Activated gamma-delta T cell treated with anti-CD3 and anti-CD28 coated beads, Interleukin-2, amount 50 U/mL, for 16 hours (primary cell): ENCODE measurements around the gene CYP4A22.
"Not testable (repeated sequence)": the region's sequence is repeated elsewhere in the genome, so short reads cannot be mapped to it uniquely, and the experiment has no call there.

Experiments
- DNase-seq: peaks from one replicate; pipeline ENCODE4 v3.0.0-alpha.2; 2020; ENCODE audit warnings: low read depth

CYP4A22 gene

GRCh38 chr1:47156457-47156856 lies 19.2 kb downstream of the CYP4A22 start:
- not testable (repeated sequence) for DNase-seq

GRCh38 chr1:47157957-47158356 lies 20.7 kb downstream of the CYP4A22 start:
- DNase-seq: not testable (repeated sequence)

DNA sequence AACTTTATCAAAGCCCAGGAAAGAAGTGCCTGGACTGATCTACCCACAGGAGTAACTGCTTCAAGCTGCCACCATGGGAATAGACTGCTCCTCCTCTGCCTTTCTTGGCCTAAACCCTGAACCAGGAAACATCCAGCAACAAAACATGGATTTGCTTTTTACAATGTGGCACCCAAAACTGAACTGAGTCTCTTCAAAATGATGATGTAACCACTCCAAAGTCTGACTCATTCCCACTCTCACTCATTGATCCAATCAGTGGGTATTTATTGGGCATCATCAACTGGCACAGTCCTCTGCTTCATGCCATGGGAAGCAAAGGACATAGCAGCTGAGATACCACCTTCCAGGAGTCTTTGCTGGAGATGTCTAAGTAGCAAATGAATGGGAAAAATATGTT lies 23.5 kb downstream of the CYP4A22 start:
- DNase-seq: no peak

GRCh38 chr1:47161298-47162040 lies 24.2 kb downstream of the CYP4A22 start:
- DNase-seq: no peak

GRCh38 chr1:47164552-47164951 lies 27.3 kb downstream of the CYP4A22 start:
- DNase-seq: no peak

GRCh38 chr1:47172782-47173181 lies 35.5 kb downstream of the CYP4A22 start:
- no peak for DNase-seq

GRCh38 chr1:47174656-47175020 lies 37.4 kb downstream of the CYP4A22 start:
- no peak for DNase-seq

DNA sequence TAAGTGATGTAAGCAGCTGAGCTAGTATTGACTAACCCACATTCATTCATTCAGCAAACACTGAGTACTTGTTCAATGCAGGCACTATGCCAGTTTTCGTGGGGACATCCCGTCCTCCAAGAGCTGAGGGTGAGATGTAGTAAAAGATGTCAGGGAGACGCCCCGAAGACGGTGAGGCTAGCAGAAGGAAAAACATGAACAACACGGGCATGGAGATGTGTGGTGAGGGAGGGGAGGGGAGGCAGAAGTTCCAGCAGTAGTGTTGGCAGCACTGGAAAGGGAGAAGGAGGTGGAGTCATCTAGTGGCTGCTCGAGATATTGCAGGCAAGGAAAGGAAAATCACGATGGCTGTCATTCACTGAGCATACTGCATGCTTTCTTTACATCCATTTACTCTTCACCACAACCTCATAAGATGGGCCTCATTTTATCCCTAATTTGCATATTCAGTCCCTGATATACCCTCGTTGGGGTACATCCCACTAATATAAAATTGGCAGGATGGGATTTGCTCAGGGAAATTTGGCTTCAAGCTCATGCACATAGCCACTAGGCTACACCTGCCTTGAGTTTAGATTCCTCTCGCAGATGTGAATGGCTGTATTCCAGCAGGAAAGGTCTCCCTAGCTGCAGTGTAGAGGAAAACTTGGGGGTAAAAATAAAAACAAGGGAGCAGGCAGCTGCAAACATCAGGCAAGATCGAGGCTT lies 38.1 kb downstream of the CYP4A22 start:
- DNase-seq: peak; percentile 14

- DNase-seq: no peak
Measured at GRCh38 chr1:47178020-47178419, 40.8 kb downstream of the CYP4A22 start.

DNA sequence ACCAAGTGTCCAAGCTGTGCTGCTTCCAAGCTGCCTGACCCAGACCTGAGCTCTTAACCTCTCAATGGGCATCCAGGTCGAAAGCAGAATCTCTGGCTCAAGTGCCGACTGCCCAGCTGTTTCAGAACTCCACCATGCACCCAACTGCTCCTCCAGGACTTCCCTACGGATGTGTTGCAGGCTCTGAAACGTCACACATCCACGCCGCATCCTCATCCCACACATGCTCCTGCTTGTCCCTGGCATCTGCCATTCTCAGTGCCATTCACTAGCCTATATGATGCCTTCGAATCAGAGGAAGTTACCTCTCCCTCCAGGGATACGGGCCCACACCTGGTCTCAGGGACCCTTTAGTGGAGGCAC lies 41.4 kb downstream of the CYP4A22 start:
- no peak for DNase-seq

- peak; percentile 47 for DNase-seq
Measured at GRCh38 chr1:47179017-47179987, 42.1 kb downstream of the CYP4A22 start.

GRCh38 chr1:47179988-47180563 lies 42.8 kb downstream of the CYP4A22 start:
- no peak for DNase-seq

GRCh38 chr1:47180603-47181094 lies 43.4 kb downstream of the CYP4A22 start:
- no peak for DNase-seq

GRCh38 chr1:47181095-47181954 lies 44.1 kb downstream of the CYP4A22 start:
- no peak for DNase-seq

- DNase-seq: no peak
Measured at GRCh38 chr1:47181955-47182675, 44.9 kb downstream of the CYP4A22 start.

GRCh38 chr1:47182676-47183235 lies 45.5 kb downstream of the CYP4A22 start:
- no peak for DNase-seq

GRCh38 chr1:47183308-47184089 lies 46.3 kb downstream of the CYP4A22 start:
- DNase-seq: no peak

GRCh38 chr1:47184090-47184821 lies 47.0 kb downstream of the CYP4A22 start:
- DNase-seq: no peak
